Regular cardiac myocyte (primary cell): ENCODE data around the gene KCNT1. TPM values are rescaled to one million over a fixed set of nuclear protein-coding genes. Genes with fewer than 3 reads are reported as not detected.

ENCODE experiments used
- total RNA-seq: library from RNA; depleted of rRNA; stranded (reverse); fragments of >200 nt; gene quantifications from 2 replicates; pipeline ENCODE4 v1.2.3, GENCODE V29; 2014

Gene KCNT1
- total RNA-seq, result not detected in 2 replicates

GRCh38 chr9:135701959-135702721, at the start of gene KCNT1:
TSS of gene KCNT1 (plus strand) at chr9:135702185. CDS start at chr9:135702259, 74 bp downstream.

GRCh38 chr9:135662758-135663450, 39.1 kb upstream of the KCNT1 start, which contains the start of gene LCN9:
TSS of gene LCN9 (plus strand) at chr9:135663309. CDS start at chr9:135663322, 13 bp downstream.

GRCh38 chr9:135699440-135699839, 2.5 kb upstream of the KCNT1 start, which contains the start of gene SOHLH1:
TSS of gene SOHLH1 (minus strand) at chr9:135699481. CDS start at chr9:135699467, 14 bp downstream.

Other genes with a start within 250 kb of the KCNT1 start
- 11.0 and 13.2 TPM in 2 replicates for gene PPP1R26, start 222.4 kb upstream of the KCNT1 start, total RNA-seq
- gene MRPS2, start 201.5 kb upstream of the KCNT1 start, total RNA-seq, result 9.6 and 19.9 TPM in 2 replicates
- under 0.01 TPM in 1 of 2 replicates, not detected in the other for gene LCN1, start 180.7 kb upstream of the KCNT1 start, total RNA-seq
- not detected in 2 replicates for gene OBP2A, start 156.1 kb upstream of the KCNT1 start, total RNA-seq
- not detected in 2 replicates for gene PAEP, start 140.4 kb upstream of the KCNT1 start, total RNA-seq
- gene GLT6D1, start 62.6 kb upstream of the KCNT1 start, total RNA-seq, result not detected in 2 replicates
- not detected in 2 replicates for gene LCN9, start 38.9 kb upstream of the KCNT1 start, total RNA-seq
- not detected in 2 replicates for gene SOHLH1, start 2.7 kb upstream of the KCNT1 start, total RNA-seq
- 14.9 and 24.9 TPM in 2 replicates for gene CAMSAP1, start 205.4 kb downstream of the KCNT1 start, total RNA-seq